ENCODE data around the gene RAB35.

- TF ChIP-seq YY1 (IDR thresholded peaks at IDR 0.05; ENCODE audit: insufficient read depth, insufficient read length), result no peak
- no peak for TF ChIP-seq SUZ12 (IDR thresholded peaks at IDR 0.05; ENCODE audit: extremely low read depth, insufficient read depth, insufficient read length)
These were observed 9.5 kb upstream of the RAB35 start for GRCh38 chr12:120125792-120126634.
